Stimulated activated CD4-positive, alpha-beta T cell treated with anti-CD3 and anti-CD28 coated beads, TNF-alpha, amount 100 ng/mL, for 48 hours (primary cell): Measurements from ENCODE around the gene KHDC4.
"Not testable (repeated sequence)": the region's sequence is repeated elsewhere in the genome, so short reads cannot be mapped to it uniquely, and the experiment has no call there.

Experiments used
- DNase-seq, 3 donors: peaks; one replicate each; pipeline ENCODE4 v3.0.0-alpha.2; 2020; ENCODE audit warnings: low read depth in 3 of 3

KHDC4 gene

GRCh38 chr1:155940993-155941844 is 7.0 kb upstream of the KHDC4 start, which contains the start of gene RXFP4:
Gene RXFP4 (plus strand): TSS chr1:155941638. CDS start chr1:155941710, 72 bp downstream.
- DNase-seq = no peak

DNA sequence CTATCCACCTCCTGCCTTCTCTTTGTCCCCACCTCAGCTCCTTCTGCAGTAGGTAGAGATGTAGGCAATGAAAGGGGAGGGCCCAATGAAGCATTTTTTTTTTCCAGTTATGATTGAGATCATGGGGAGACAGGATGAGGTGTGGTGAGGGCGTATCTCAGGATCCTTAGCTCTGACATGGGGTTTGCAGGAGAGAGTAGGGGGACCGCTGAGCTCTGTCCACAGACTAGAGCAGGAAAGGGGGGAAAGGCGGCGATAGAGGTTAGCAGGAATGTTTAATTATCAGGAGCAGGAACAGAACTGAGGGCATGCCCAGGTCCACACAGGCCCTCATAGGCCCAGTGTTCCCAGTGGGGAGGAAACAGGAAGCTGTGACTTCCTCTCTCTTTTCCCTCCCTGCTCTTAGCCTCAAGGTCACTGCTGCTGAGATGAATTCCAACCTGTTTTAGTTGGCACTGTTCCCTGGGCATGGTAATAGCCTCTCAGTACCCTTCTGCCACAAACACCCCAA is 6.3 kb upstream of the KHDC4 start:
- DNase-seq = no peak

DNA sequence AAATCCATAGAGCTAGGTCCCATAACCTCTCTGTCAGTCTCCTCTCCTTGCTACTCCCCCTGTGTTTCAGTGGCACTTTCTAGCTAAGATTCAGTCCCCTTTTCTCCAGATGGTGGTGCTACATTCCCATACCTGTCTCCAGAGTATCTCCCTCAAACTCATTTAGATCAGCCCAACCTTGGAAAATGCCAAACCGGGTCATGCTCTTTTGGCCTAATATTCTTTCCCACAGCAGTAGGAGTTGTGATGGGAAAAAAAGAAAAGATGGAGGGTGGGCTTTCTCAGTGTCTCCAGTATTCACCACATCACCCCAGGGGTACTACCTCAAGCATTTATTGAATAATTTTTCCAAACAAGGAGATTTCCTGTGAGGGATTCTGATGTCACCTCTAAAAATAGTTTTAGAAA is 4.0 kb upstream of the KHDC4 start:
- DNase-seq = no peak

- DNase-seq = no peak
These were observed 850 bp upstream of the KHDC4 start for GRCh38 chr1:155934936-155935590.

GRCh38 chr1:155933591-155934096 is 569 bp downstream of the KHDC4 start:
- DNase-seq = no peak

DNA sequence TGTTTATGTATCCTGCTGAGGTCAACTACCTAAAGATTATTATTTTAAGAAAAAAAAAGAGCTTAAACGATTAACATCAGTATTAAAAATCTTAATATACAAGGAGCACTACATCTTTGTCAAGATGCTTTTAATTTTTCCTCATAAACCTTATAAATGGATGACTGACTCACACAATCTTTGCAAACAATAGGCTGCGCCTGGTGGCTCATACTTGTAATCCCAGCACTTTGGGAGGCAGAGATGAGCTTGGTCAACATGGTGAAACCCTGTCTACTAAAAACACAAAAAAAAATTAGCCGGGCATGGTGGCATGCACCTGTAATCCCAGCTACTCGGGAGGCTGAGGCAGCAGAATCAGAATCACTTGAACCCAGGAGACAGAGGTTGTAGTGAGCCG is 1.7 kb downstream of the KHDC4 start:
- DNase-seq = no peak

DNA sequence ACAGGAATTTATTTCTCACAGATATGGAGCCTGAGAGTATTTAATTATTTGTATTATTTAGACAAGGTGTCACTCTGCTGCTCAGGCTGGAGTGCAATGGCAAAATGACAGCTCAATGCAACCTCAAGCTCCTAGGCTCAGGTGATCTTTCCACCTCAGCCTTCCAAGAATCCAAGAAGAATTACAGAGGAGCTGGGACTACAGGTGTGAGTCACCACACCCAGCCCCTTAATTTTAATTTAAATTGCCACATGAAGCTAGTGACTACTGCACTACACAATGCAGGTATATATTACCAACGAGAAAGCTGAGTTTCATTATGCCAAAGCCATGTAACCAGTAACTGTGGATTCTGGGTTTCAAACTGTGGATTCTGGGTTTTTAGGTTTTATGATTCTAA is 2.1 kb downstream of the KHDC4 start:
- no peak for DNase-seq

DNA sequence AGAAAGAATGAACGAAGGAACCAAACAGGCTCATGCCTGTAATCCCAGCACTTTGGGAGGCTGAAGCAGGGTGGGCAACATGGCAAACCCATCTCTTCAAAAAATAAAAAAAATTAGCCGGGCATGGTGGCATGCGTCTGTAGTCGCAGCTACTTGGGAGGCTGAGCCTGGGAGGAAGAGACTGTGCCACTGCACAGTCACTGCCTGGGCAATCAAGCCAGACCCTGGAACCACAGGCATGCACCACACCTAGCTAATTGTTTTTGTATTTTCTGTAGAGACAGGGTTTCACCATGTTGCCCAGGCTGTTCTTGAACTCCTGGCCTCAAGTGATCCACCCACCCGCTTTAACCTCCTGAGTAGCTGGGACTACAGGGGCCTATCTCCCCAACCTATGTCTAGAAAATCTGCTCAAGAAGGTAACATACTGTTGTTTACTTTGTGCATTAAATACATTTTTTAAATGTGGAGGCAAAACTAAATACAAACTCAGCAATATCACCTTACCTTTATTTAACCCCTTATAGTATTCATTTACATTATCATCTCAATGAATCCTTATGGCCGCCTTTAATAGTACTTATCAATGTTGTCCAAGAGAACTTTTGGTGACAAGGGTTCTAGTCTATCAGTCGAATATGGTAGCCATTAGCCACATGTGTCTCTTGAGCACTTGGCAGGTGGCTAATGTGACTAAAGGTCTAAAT is 2.7 kb downstream of the KHDC4 start:
- DNase-seq = no peak

- not testable (repeated sequence) for DNase-seq
These were observed 3.5 kb downstream of the KHDC4 start for GRCh38 chr1:155930725-155931124.

DNA sequence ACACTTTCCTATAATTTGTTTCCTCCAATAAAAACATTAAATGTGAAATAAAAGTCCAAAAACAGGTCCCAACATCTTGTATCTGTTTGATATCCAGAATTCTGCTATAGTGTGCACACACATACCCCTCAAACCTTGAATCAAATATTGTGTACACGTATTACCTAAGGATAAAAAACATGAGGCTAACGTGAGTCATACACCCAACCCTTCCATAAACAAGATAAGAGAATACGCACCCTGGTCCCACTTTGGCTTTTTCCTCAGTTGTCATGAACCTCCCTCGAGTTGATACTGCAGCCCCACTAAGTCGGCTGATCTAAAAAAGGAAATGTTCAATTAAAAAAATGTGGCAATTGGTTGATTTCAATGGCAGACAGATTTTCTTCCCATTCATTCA is 5.2 kb downstream of the KHDC4 start:
- DNase-seq = no peak

GRCh38 chr1:155925506-155925905 is 8.7 kb downstream of the KHDC4 start:
- no peak for DNase-seq

DNA sequence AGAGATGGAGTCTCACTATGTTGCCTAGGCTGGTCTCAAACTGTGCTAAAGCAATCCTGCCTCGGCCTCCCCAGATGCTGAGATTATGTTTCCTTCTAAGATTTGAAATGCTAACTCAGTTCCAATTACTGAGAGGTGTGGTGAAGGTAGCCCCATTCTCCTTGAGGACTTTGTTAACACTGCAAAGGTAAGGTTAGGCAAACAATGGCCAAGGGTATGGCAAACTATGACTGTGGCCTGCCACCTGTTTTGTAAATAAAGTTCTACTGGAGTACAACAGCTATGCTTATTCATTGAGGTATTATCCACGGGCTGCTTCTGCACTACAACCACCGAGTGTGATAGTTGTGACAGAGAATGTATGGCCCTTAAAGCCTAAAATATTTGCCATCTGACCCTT is 13.5 kb downstream of the KHDC4 start:
- no peak for DNase-seq

GRCh38 chr1:155919801-155920200 is 14.4 kb downstream of the KHDC4 start:
- DNase-seq = no peak

DNA sequence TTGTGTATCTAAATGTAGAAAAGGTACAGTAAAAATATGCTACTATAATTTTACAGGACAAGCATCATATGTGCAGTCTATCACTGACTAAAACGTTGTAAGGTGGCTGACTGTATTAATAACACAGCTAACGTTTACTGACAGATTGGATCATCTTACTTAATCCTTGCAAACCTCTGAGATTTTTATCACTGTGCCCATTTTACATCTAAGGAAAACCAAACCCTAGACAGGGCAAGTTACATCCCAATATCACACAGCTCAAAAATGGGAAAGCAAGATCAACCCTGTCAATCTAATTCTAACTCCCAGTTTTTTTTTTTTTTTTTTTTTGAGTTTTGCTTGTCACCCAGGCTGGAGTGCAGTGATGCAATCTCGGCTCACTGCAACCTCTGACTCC is 15.6 kb downstream of the KHDC4 start:
- no peak for DNase-seq

DNA sequence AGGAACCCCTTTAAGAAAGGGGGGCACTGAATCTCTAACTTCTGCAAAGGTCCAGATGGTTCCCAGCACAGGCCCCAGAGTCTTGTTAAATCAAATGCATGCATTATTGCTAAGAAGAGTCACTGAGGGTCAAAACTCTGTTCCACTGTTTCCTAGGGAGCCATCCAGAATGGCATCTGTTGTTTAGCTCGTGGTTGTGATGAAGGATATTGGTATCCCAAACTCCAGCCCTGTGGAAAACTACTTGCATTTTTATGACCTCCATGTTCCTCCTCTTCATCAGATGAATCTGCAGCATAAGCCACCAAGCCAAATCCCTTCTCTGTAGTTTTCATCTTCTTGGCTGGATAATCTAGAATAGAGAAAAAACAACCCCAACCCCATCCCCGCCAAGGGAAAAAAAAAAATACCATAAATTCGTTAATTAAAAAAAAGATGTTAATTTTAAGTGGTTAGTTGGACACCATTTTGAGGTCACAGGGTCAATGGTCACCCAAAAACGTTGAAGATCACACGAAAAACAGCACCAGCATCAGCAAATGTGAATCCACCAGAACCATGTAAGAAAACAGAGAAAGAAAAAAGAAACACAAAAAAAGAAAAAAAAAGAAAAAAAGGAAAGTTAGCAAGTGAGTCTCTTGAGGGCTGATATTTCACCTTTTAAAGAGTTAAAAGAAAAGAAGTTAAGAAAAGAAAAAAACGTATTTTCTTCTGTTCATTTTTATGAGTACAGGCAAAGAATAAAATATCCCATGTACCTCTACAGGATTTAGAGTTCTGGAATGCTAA is 20.1 kb downstream of the KHDC4 start:
- DNase-seq = no peak

- no peak for DNase-seq
These were observed 22.1 kb downstream of the KHDC4 start for GRCh38 chr1:155912056-155912536.

GRCh38 chr1:155911156-155912055 is 22.8 kb downstream of the KHDC4 start, which contains the start of gene RIT1:
Gene RIT1 (minus strand): TSS chr1:155911349. CDS start chr1:155910761, 588 bp downstream.
- peak; percentile 69 to 87 (median 71) for DNase-seq

DNA sequence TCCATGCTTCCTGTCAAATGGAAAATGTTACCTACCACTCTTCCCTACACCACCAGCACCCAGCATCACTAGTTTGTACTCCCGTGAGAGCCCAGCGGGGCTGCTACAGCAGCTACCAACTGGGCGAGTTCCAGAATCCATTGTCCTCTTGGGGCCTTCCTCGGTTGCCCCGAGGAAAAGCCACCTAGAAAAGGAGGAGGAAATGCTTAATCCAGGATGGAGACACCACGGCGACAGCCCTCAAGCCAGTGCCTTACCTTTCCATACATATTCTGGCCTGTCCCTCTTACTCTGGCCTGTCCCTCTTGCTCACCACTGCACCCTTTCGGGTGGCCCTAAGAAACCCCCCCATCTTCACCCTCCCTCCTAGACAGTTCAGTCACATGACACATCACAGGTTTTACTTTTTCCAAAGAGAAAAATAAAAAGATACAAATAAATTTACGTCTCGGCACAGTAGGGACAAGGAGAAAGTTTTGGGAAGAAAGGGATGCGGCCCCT is 23.5 kb downstream of the KHDC4 start:
- DNase-seq = no peak

GRCh38 chr1:155909894-155910293 is 24.3 kb downstream of the KHDC4 start:
- DNase-seq = no peak

DNA sequence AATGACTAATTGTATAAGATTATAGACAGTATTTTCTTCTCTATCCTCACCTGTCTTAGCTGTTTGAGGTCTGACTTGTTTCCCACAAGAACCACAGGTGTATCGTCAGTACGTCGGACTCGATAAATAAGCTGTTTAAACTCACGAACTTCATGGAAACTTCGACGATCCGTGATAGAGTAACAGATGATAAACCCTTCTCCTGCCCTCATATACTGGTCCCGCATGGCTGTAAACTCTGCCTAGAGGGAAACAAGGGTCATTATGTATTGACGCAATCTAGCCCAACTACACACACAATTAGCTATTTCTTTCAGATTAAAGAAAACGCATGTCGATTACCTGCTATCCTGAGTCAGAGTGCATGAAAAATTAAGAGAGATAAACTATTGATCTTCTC is 30.0 kb downstream of the KHDC4 start:
- no peak for DNase-seq
